Colonic mucosa (tissue), 4 donors: ENCODE measurements around the gene SLC26A4. TPM values are rescaled to one million over a fixed set of nuclear protein-coding genes. Genes with fewer than 3 reads are reported as not detected.
"Not testable (repeated sequence)": the region's sequence is repeated elsewhere in the genome, so short reads cannot be mapped to it uniquely, and the experiment has no call there.

Source experiments
- DNase-seq: peaks from one replicate; pipeline ENCODE4 v3.0.0-alpha.2; 2020
- H3K27ac ChIP-seq: fragments of 200-600 bp; one replicate; pipeline ENCODE4 v1.8.0; 2021
- H3K27me3 ChIP-seq: fragments of 200-600 bp; one replicate; pipeline ENCODE4 v1.8.0; 2021
- H3K36me3 ChIP-seq: fragments of 200-600 bp; one replicate; pipeline ENCODE4 v1.8.0; 2021
- H3K4me1 ChIP-seq: fragments of 200-600 bp; one replicate; pipeline ENCODE4 v1.8.0; 2021; ENCODE audit warnings: mild to moderate bottlenecking
- H3K4me3 ChIP-seq: fragments of 200-600 bp; one replicate; pipeline ENCODE4 v1.8.0; 2021
- H3K9ac ChIP-seq, 2 donors: one replicate each; pipeline ENCODE4 v1.7.0; 2013; ENCODE audit warnings: control low read depth in 2 of 2, low read depth in 2 of 2, low read length in 2 of 2
- H3K9me3 ChIP-seq: fragments of 200-600 bp; one replicate; pipeline ENCODE4 v1.8.0; 2021
- intact Hi-C: fragments of 100-400 bp; cut with DNase I; formaldehyde crosslinking; loops from one replicate; pipeline ENCODE4 v1.14.1; 2022
- total RNA-seq, 2 donors: library from RNA; stranded (reverse); fragmentation: NEBNext Ultra II Directional in 1 of 2; extraction: Animal tissue kit (Norgen Biotek cat#: 25700) in 1 of 2; gene quantifications; one replicate each; pipeline ENCODE4 v1.2.1, GENCODE V29; 2021
- TF ChIP-seq, protein P1 (sequence below): fragments of 200-600 bp; IDR thresholded peaks from one replicate; pipeline ENCODE4 v1.8.0; 2022; ENCODE audit warnings: antibody characterized with exemption, mild to moderate bottlenecking
- donor health status: healthy.
- donor health status: DM: no; HTN: no; CAD: no.
- donor health status: DM: no; HTN: no; CAD: no.

The SLC26A4 gene
- total RNA-seq, 2 donors from 2014 or later: 0.32 to 0.59 TPM

DNA sequence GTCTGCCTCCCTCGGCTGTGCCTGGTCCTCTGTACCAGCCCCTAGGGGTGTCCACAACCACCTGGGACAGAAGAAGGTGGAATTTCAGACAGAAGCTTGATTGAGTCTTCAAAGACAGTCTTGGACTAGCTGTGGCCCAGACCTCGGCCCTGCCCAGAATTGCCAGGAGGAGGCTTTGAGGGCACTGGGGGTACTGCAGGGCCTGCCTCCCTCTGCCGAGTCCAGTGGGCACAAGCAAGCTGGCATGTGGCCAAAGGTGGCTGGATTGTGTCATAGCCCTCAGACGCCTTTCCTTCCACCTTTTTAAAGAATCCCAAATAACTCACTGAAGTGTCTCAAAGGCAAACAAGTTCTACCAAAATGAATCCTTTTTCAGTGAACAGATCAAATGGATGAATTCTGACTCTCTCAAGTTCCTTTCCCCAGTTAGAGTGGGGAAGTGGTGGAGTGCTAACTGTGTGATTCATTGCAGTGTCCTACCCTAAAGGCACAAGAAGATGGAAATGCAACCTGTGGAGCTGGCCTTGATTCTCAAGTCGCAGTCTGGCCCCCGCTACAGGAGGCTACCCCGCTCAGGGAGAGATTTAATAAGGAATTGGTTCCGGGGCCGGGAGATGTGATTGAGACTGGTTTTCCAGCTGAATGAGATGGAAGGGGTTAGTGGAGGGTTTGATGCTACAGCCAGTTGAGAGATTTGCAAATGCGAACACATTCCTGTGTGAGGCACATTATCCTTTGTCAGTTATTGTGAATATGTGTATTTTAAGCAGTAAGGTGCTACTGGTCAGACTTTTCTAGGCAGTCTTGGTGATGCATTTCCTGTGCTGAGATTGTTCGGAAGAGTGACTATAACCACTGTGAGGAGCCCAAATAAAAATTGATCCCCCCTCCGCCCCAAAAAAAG, 28.8 kb upstream of the SLC26A4 start:
- H3K9ac ChIP-seq: no peak overlapping the region
- H3K27ac ChIP-seq: no peak overlapping the region
- H3K27me3 ChIP-seq: no peaks in the 10 kb centered on the region
- H3K4me3 ChIP-seq: no peak overlapping the region
- H3K36me3 ChIP-seq: no peaks in the 10 kb centered on the region
- TF ChIP-seq, protein P1, sequence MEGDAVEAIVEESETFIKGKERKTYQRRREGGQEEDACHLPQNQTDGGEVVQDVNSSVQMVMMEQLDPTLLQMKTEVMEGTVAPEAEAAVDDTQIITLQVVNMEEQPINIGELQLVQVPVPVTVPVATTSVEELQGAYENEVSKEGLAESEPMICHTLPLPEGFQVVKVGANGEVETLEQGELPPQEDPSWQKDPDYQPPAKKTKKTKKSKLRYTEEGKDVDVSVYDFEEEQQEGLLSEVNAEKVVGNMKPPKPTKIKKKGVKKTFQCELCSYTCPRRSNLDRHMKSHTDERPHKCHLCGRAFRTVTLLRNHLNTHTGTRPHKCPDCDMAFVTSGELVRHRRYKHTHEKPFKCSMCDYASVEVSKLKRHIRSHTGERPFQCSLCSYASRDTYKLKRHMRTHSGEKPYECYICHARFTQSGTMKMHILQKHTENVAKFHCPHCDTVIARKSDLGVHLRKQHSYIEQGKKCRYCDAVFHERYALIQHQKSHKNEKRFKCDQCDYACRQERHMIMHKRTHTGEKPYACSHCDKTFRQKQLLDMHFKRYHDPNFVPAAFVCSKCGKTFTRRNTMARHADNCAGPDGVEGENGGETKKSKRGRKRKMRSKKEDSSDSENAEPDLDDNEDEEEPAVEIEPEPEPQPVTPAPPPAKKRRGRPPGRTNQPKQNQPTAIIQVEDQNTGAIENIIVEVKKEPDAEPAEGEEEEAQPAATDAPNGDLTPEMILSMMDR: no peak
- no peaks in the 10 kb centered on the region for H3K9me3 ChIP-seq
- no peak for DNase-seq
- H3K4me1 ChIP-seq: no peaks in the 10 kb centered on the region
- intact Hi-C loops: no loop called here

DNA sequence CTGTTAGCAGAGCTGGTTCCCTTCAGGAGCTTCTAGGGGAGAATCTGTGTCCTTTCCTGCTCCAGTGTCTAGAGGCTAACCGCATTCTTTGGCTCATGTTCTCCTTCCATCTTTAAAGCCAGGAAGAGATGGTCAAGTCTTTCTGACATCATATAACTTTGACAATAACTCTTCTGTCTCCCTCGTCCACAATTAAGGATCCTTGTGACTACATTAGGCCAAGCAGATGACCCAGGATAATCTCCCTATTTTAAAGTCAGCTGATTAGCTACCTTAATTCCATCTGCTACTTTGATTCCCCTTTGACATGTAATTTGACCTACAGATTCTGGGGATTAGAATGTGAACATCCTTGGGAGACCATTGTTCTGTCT, 28.1 kb upstream of the SLC26A4 start:
- no peak overlapping the region for H3K4me3 ChIP-seq
- no peaks in the 10 kb centered on the region for H3K27me3 ChIP-seq
- no peak overlapping the region for H3K9ac ChIP-seq
- H3K27ac ChIP-seq: no peak overlapping the region
- intact Hi-C loops: no loop called here
- H3K4me1 ChIP-seq: no peaks in the 10 kb centered on the region
- DNase-seq: no peak
- no peaks in the 10 kb centered on the region for H3K9me3 ChIP-seq
- TF ChIP-seq, protein P1: no peak
- H3K36me3 ChIP-seq: no peaks in the 10 kb centered on the region

DNA sequence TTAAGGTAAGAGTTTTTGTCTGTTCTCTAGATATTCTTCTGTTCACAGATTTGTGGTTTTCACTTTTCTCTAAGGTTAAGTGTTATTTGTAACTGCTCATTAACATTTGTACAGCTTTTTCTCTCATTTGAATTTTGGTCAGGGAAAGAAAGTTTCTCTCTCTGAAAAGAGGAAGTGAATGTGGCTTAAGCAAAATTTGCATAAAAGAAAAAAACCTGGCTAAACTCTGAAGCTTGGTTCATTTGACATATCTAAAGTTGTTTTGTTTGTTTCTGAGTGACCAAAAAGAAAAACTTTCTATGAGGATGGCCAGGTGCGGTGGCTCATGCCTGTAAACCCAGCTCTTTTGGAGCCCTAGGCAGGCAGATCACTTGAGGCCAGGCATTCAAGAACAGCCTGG, 22.0 kb upstream of the SLC26A4 start:
- H3K27ac ChIP-seq: no peak overlapping the region
- no peaks in the 10 kb centered on the region for H3K9me3 ChIP-seq
- H3K36me3 ChIP-seq: no peaks in the 10 kb centered on the region
- TF ChIP-seq, protein P1: no peak
- no peak overlapping the region for H3K9ac ChIP-seq
- no peak for DNase-seq
- H3K4me3 ChIP-seq: no peak overlapping the region
- intact Hi-C loops: no loop called here
- H3K27me3 ChIP-seq: no peaks in the 10 kb centered on the region
- no peaks in the 10 kb centered on the region for H3K4me1 ChIP-seq

DNA sequence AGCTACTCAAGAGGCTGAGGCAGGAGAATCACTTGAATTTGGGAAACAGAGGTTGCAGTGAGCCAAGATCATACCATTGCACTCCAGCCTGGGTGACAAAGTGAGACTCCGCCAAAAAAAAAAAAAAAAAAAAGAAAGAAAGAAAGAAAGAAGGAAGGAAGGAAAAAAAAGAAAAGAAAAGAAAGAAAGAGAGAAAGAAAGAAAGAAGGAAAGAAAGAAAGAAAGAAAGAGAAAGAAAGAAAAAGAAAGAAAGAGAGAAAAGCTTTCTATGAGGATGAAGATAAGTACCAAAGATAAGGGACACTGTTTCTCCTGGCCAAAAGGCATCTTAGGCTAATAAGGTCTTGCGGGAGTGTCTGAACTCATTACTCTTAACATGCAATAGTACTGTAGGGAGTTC, 21.6 kb upstream of the SLC26A4 start:
- H3K27ac ChIP-seq, H3K4me3 ChIP-seq, H3K27me3 ChIP-seq, intact Hi-C loops, DNase-seq, H3K9ac ChIP-seq, H3K36me3 ChIP-seq, H3K9me3 ChIP-seq, H3K4me1 ChIP-seq: not testable (repeated sequence)

DNA sequence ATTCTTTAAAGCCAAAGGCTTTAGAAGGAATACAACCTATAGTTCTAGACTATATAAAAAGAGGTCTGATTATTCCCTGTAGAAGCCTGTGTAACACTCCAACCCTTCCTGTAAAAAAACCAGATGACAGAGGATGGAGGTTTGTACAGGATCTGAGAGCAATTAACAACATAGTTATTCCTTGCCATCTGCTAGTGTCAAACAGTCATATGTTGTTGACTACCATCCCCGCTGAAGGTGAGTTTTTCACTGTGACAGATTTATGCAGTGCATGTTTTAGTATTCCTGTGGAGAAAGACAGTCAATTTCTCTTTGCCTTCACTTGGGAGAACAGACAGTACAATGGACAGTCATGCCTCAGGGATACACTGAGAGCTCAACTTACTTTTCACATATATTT, 19.0 kb upstream of the SLC26A4 start:
- intact Hi-C loops: no loop called here
- TF ChIP-seq, protein P1: no peak
- Histone ChIP-seq H3K36me3 (no peaks in the 10 kb centered on the region), H3K27me3 (no peaks in the 10 kb centered on the region), H3K4me3 (no peak overlapping the region), H3K9ac (no peak overlapping the region), H3K4me1 (no peaks in the 10 kb centered on the region), H3K27ac (no peak overlapping the region), H3K9me3 (no peaks in the 10 kb centered on the region)
- DNase-seq: no peak

DNA sequence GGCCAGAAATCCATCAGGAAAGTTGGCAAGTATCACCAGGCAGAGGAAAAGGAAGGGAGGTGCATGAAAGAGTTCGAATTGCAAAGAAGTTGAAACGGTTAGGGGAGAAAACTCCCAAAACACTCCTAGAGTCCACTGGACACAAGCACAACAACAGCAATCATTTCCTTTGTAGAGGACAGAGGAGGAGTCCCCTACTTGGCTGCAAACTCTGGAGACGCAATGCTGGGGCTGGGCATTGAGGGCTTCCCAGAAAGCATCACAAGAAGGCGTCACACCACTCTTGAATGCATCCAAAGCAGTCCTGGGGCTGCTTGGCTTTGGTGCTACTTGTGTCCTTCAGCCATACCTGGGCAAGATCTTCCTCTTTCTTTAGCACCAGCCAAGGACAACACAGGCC, 18.1 kb upstream of the SLC26A4 start:
- no peak for DNase-seq
- no peaks in the 10 kb centered on the region for H3K27me3 ChIP-seq
- no peaks in the 10 kb centered on the region for H3K9me3 ChIP-seq
- no peak overlapping the region for H3K9ac ChIP-seq
- H3K4me3 ChIP-seq: no peak overlapping the region
- H3K27ac ChIP-seq: no peak overlapping the region
- H3K36me3 ChIP-seq: no peaks in the 10 kb centered on the region
- H3K4me1 ChIP-seq: no peaks in the 10 kb centered on the region
- TF ChIP-seq, protein P1: no peak
- intact Hi-C loops: no loop called here
